IMR-90 (cell line): ENCODE results near the gene WASF3. TPM values are rescaled to one million over a fixed set of nuclear protein-coding genes. Genes with fewer than 3 reads are reported as not detected.

Experiments
- ATAC-seq: fragments of 200-7000 bp; cut with Tn5 transposase; 2 replicates; pipeline ENCODE4 v1.9.1; 2020; ENCODE audit warnings: low read depth, mild to moderate bottlenecking, moderate library complexity
- BruUV-seq: library from RNA; stranded (reverse); fragments of 400-500 nt; replicated peaks from 2 replicates; lab custom pipeline; 2021; lab: Mats Ljungman, UMichigan
- CTCF ChIA-PET: fragments of 300-600 bp; formaldehyde crosslinking; extraction: SDS; loops from one replicate; lab custom pipeline; 2021; ENCODE audit warnings: antibody characterized with exemption; lab: Yijun Ruan, JAX
- POLR2A ChIA-PET: fragments of 300-600 bp; sonication (Branson Sonifier 250); formaldehyde crosslinking; loops from one replicate; lab custom pipeline; 2022; ENCODE audit warnings: antibody characterized with exemption; ENCODE audit not compliant: unreplicated experiment; lab: Charles Lee
- DNase-seq: peaks from one replicate; pipeline ENCODE4 v3.0.0; 2013
- H2AFZ ChIP-seq: replicated peaks from 2 replicates; pipeline ENCODE3; 2013; ENCODE audit warnings: low read length, mild to moderate bottlenecking; ENCODE audit not compliant: poor library complexity
- H2AK5ac ChIP-seq: 2 replicates; pipeline ENCODE4 v1.6.1; 2013; ENCODE audit warnings: low read depth, low read length, inconsistent platforms
- H2AK9ac ChIP-seq: replicated peaks from 2 replicates; pipeline ENCODE3; 2013; ENCODE audit warnings: mild to moderate bottlenecking, low read depth, low read length, moderate library complexity; ENCODE audit not compliant: poor library complexity
- H2BK120ac ChIP-seq: 2 replicates; pipeline ENCODE4 v1.6.1; 2013; ENCODE audit warnings: low read depth, low read length, inconsistent platforms
- H2BK15ac ChIP-seq: 3 replicates; pipeline ENCODE4 v1.6.1; 2013; ENCODE audit warnings: low read depth, low read length, inconsistent platforms
- H2BK20ac ChIP-seq: 2 replicates; pipeline ENCODE4 v1.6.1; 2013; ENCODE audit warnings: low read depth, mild to moderate bottlenecking, inconsistent platforms, low read length, moderate library complexity
- H2BK5ac ChIP-seq: 2 replicates; pipeline ENCODE4 v1.6.1; 2013; ENCODE audit warnings: mild to moderate bottlenecking, low read depth, low read length, inconsistent platforms; ENCODE audit not compliant: poor library complexity, severe bottlenecking
- H3K14ac ChIP-seq: replicated peaks from 2 replicates; pipeline ENCODE4 v1.6.1; 2013; ENCODE audit warnings: low read depth, low read length, inconsistent platforms
- H3K18ac ChIP-seq: 2 replicates; pipeline ENCODE4 v1.6.1; 2013; ENCODE audit warnings: low read depth, low read length, control low read depth
- H3K23ac ChIP-seq: 2 replicates; pipeline ENCODE4 v1.6.1; 2013; ENCODE audit warnings: low read depth, low read length, inconsistent platforms
- H3K27ac ChIP-seq: 2 replicates; pipeline ENCODE4 v1.5.1; 2013; ENCODE audit warnings: mild to moderate bottlenecking, control low read depth, low read length; ENCODE audit not compliant: insufficient read depth
- H3K27me3 ChIP-seq: 2 replicates; pipeline ENCODE4 v1.6.1; 2013; ENCODE audit warnings: low read length; ENCODE audit not compliant: control insufficient read depth, insufficient read depth
- H3K36me3 ChIP-seq: 2 replicates; pipeline ENCODE4 v1.6.1; 2013; ENCODE audit warnings: low read length, mixed read lengths; ENCODE audit not compliant: control insufficient read depth, insufficient read depth
- H3K4ac ChIP-seq: 2 replicates; pipeline ENCODE4 v1.6.1; 2013; ENCODE audit warnings: low read depth, low read length, inconsistent platforms
- H3K4me1 ChIP-seq: 2 replicates; pipeline ENCODE4 v1.6.1; 2013; ENCODE audit warnings: low read length, mixed read lengths; ENCODE audit not compliant: control insufficient read depth, insufficient read depth
- H3K4me2 ChIP-seq: 2 replicates; pipeline ENCODE4 v1.6.1; 2013; ENCODE audit warnings: low read depth, mild to moderate bottlenecking, control low read depth, low read length, moderate library complexity
- H3K4me3 ChIP-seq: 2 replicates; pipeline ENCODE4 v1.5.1; 2013; ENCODE audit warnings: low read depth, mild to moderate bottlenecking, control low read depth, low read length, moderate library complexity; ENCODE audit not compliant: insufficient read depth
- H3K56ac ChIP-seq: 2 replicates; pipeline ENCODE4 v1.6.1; 2013; ENCODE audit warnings: low read length, inconsistent platforms; ENCODE audit not compliant: insufficient read depth; ENCODE audit errors: extremely low read depth
- H3K79me1 ChIP-seq, 2 experiments: 2 replicates each; pipeline ENCODE4 v1.6.1; 2013; ENCODE audit warnings: low read length in 2 of 2, inconsistent platforms in 1 of 2, low read depth in 1 of 2
- H3K9ac ChIP-seq: 2 replicates; pipeline ENCODE4 v1.6.1; 2013; ENCODE audit warnings: low read depth, low read length, control low read depth
- H3K9me1 ChIP-seq: 2 replicates; pipeline ENCODE4 v1.6.1; 2013; ENCODE audit warnings: low read length, inconsistent platforms; ENCODE audit not compliant: insufficient read depth
- H3K9me3 ChIP-seq: 2 replicates; pipeline ENCODE4 v1.6.1; 2013; ENCODE audit warnings: low read length; ENCODE audit not compliant: control insufficient read depth, insufficient read depth
- H4K20me1 ChIP-seq: 2 replicates; pipeline ENCODE4 v1.6.1; 2013; ENCODE audit warnings: low read length, inconsistent platforms; ENCODE audit not compliant: insufficient read depth
- H4K5ac ChIP-seq: 2 replicates; pipeline ENCODE4 v1.6.1; 2013; ENCODE audit warnings: mild to moderate bottlenecking, low read depth, low read length, control low read depth
- H4K8ac ChIP-seq, 2 experiments: 2 replicates each; pipeline ENCODE4 v1.6.1; 2013; ENCODE audit warnings: low read depth in 2 of 2, low read length in 2 of 2, control low read depth in 1 of 2, inconsistent platforms in 1 of 2
- H4K91ac ChIP-seq: 2 replicates; pipeline ENCODE4 v1.6.1; 2013; ENCODE audit warnings: low read depth, low read length, inconsistent platforms; ENCODE audit not compliant: insufficient read depth
- BHLHE40 ChIP-seq: fragments of 150-350 bp; IDR thresholded peaks from 2 replicates; pipeline ENCODE4 v1.6.1; 2016; ENCODE audit warnings: mild to moderate bottlenecking, low read depth, low read length
- CTCF ChIP-seq: conservative IDR thresholded peaks from 2 replicates; pipeline ENCODE4 v1.5.1; 2012; ENCODE audit warnings: mild to moderate bottlenecking, low read depth, low read length, improper control_type of control experiment
- ELK1 ChIP-seq: fragments of 150-350 bp; IDR thresholded peaks from 2 replicates; pipeline ENCODE4 v1.6.1; 2016; ENCODE audit warnings: low read depth, mild to moderate bottlenecking, low read length, moderate library complexity, borderline replicate concordance
- WGBS, 2 experiments: methylation state at CpG; one replicate each; pipeline versions ENCODE4 v1.1.5 to v1.1.7; 2013; ENCODE audit warnings: missing lambda C conversion rate in 2 of 2; ENCODE audit not compliant: insufficient read length in 1 of 2; ENCODE audit errors: extremely low coverage in 2 of 2; 5-methylcytosine and 5-hydroxymethylcytosine counted together
- dilution Hi-C: fragments of 300-500 bp; cut with HindIII; formaldehyde crosslinking; loops from one replicate; pipeline ENCODE4 v1.14.3; 2018; ENCODE audit warnings: low sequenced_read_pairs; ENCODE audit not compliant: unreplicated experiment
- in situ Hi-C: fragments of 300-500 bp; cut with MboI; formaldehyde crosslinking; loops from 3 replicates; pipeline ENCODE4 v1.14.3; 2019; ENCODE audit warnings: low sequenced_read_pairs, inconsistent platforms, mixed read lengths
- intact Hi-C: fragments of 100-400 bp; cut with micrococcal nuclease; formaldehyde crosslinking; loops from 2 replicates; pipeline ENCODE4 v1.10.0; 2022
- polyA plus RNA-seq, 3 experiments: library from polyadenylated mRNA; depleted of rRNA; stranded (reverse); fragments of >200 nt; gene quantifications; 2 replicates each; pipeline ENCODE4 v1.2.3, GENCODE V29; 2012; ENCODE audit warnings: low replicate concordance in 1 of 3
- total RNA-seq: library from RNA; depleted of rRNA; stranded (reverse); fragments of >200 nt; gene quantifications from 2 replicates; pipeline ENCODE4 v1.2.3, GENCODE V29; 2012

WASF3 gene
- total and polyA plus RNA-seq, 2 of the 4 experiments (the other 2 are of a cell fraction), result 4.3 to 11.4 TPM

- H3K4me2 ChIP-seq, result no peak overlapping the region
- H3K23ac ChIP-seq, result no peak overlapping the region
- in situ Hi-C loops, result no loop called here
- H2BK15ac ChIP-seq, result no peak overlapping the region
- ATAC-seq, result no peak
- no peak for DNase-seq
- no peak overlapping the region for H2BK120ac ChIP-seq
- BruUV-seq, result no TSS peak
- peaks cover 0 to 5% of the 10 kb centered on the region in 2 experiments; a peak in 1 of 4 replicates for H3K79me1 ChIP-seq
- CTCF ChIA-PET, result interaction anchor here (0.5 kb wide), 1 partner anchor 41 kb away, joined by 3 read pairs; no protein-coding TSS in a partner anchor
- no peak overlapping the region for H4K8ac ChIP-seq
- no peak overlapping the region for H4K91ac ChIP-seq
- POLR2A ChIA-PET, result no interaction called here
- dilution Hi-C loops, result no loop called here
- H3K9ac ChIP-seq, result no peak overlapping the region
- no peaks in the 10 kb centered on the region for H3K9me1 ChIP-seq
- H4K20me1 ChIP-seq, result no peaks in the 10 kb centered on the region
- H3K4me1 ChIP-seq, result peaks cover 2% of the 10 kb centered on the region; the same call in 1 of the 2 replicates
- no peak overlapping the region for H2AK9ac ChIP-seq
- intact Hi-C loops, result no loop called here
- no peak overlapping the region for H2BK20ac ChIP-seq
- no peak overlapping the region for H3K18ac ChIP-seq
- no peak for TF ChIP-seq ELK1
- no peak for TF ChIP-seq BHLHE40
- no peak for TF ChIP-seq CTCF
- no peak overlapping the region for H2AK5ac ChIP-seq
- H3K14ac ChIP-seq, result no peak overlapping the region
- no CpG with 5 or more reads among the region's 5 CpGs for WGBS, 2 experiments
- peaks cover 8% of the 10 kb centered on the region for H3K36me3 ChIP-seq
- no peaks in the 10 kb centered on the region for H3K9me3 ChIP-seq
- H3K27me3 ChIP-seq, result no peaks in the 10 kb centered on the region
- H4K5ac ChIP-seq, result no peak overlapping the region
- H3K27ac ChIP-seq, result no peak overlapping the region
- H3K56ac ChIP-seq, result no peak overlapping the region
- H2BK5ac ChIP-seq, result no peak overlapping the region
- H2AFZ ChIP-seq, result no peak overlapping the region
- H3K4ac ChIP-seq, result no peak overlapping the region
- no peak overlapping the region for H3K4me3 ChIP-seq
Measured at GRCh38 chr13:26668357-26669146, 111.1 kb downstream of the WASF3 start.
